Epithelial cell of proximal tubule (primary cell): ENCODE results near the gene PSG1. TPM values are rescaled to one million over a fixed set of nuclear protein-coding genes. Genes with fewer than 3 reads are reported as not detected.
A peak's percentile ranks its signal among the peaks of the same experiment; 100 is the strongest.
"Not testable (repeated sequence)": the region's sequence is repeated elsewhere in the genome, so short reads cannot be mapped to it uniquely, and the experiment has no call there.

Experiments used
- DNase-seq: peaks from one replicate; pipeline ENCODE4 v3.0.0-alpha.2; 2011; ENCODE audit warnings: low read depth
- H3K4me3 ChIP-seq: 2 replicates; pipeline ENCODE4 v1.5.1; 2011; ENCODE audit warnings: low read depth, mild to moderate bottlenecking, low read length
- CTCF ChIP-seq: conservative IDR thresholded peaks from 2 replicates; pipeline ENCODE4 v1.5.1; 2012; ENCODE audit warnings: low read depth, mild to moderate bottlenecking, low read length
- total RNA-seq: library from RNA; depleted of rRNA; stranded (reverse); fragments of >200 nt; gene quantifications from 2 replicates; pipeline ENCODE4 v1.2.3, GENCODE V29; 2015

Gene PSG1
- total RNA-seq, 1 donor from 2014 or later, result 0.06 TPM

GRCh38 chr19:42872608-42873007 lies 6.9 kb downstream of the PSG1 start:
- no peak for DNase-seq
- TF ChIP-seq CTCF, result peak; percentile 27
- H3K4me3 ChIP-seq, result no peak overlapping the region

- DNase-seq, result no peak
- TF ChIP-seq CTCF, result no peak
- no peak overlapping the region for H3K4me3 ChIP-seq
These were observed 22.0 kb downstream of the PSG1 start for GRCh38 chr19:42857544-42857867.

GRCh38 chr19:42856866-42857543 lies 22.5 kb downstream of the PSG1 start:
- TF ChIP-seq CTCF, result peak; percentile 58
- not testable (repeated sequence) for H3K4me3 ChIP-seq, DNase-seq

GRCh38 chr19:42854745-42855144 lies 24.8 kb downstream of the PSG1 start:
- not testable (repeated sequence) for DNase-seq

GRCh38 chr19:42853231-42853630 lies 26.3 kb downstream of the PSG1 start:
- DNase-seq, H3K4me3 ChIP-seq: not testable (repeated sequence)

More at GRCh38 chr19:42854745-42855144, 24.8 kb downstream of the PSG1 start:
- H3K4me3 ChIP-seq, result not testable (repeated sequence)

DNA sequence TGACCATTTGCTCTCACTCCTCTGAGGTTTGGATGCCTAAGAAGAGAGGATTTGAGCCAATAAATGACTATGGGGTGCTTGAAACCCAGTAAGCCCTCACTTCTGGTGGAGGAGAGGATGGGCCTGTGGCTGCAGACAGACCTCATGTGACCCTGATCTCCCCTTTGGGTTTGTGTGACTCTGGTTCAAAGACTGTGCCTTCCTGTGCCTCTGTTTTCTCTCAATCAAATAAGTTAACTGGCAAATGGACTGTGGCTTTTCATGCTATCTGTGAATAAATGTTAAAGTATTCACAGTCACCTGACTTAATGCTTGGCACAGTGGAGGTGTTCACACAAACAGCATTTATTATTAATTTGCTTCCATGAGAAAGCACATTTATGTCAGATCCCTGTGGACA lies 26.7 kb downstream of the PSG1 start:
- not testable (repeated sequence) for H3K4me3 ChIP-seq
- peak; percentile 43 for DNase-seq

GRCh38 chr19:42851718-42852280 lies 27.7 kb downstream of the PSG1 start:
- not testable (repeated sequence) for DNase-seq

DNA sequence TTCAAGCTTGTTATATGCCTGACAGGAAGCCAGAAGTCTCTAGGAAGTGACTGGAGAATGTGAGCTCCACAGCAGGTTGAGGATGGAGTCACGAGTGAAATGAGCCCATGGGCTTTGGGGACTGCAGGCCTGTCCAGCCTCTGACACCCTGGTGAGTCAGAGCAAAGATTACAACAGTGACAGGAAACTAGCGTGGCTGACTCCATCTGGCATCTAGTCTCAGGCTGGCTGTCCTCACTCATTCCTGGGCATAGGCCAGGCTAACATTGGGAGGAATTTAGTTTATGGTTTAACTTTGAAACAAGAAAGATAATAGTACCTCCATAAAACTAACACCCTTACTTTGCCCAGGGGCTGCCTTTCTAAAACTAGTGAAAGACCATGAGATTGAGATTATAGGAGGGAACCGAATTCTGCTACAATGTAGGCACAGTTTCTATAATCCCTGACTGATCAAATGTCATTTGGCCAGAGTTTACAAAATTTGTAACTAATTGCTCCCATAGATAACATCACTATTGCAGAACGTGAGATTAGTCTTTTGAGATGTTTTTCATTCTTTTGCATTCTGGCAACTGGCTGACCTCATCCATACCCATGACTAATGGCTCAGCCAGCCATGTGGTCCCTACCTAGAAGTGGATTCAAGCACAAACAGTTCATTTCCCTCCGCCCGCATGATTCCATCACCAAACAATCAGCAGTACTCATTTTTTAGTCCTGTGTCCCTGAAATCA lies 28.4 kb downstream of the PSG1 start:
- no peak for TF ChIP-seq CTCF
- peak; percentile 96 for DNase-seq
- H3K4me3 ChIP-seq, result no peak overlapping the region

More at GRCh38 chr19:42851718-42852280, 27.7 kb downstream of the PSG1 start:
- H3K4me3 ChIP-seq, result not testable (repeated sequence)

GRCh38 chr19:42846597-42846996 lies 32.9 kb downstream of the PSG1 start:
- no peak for TF ChIP-seq CTCF
- no peak for DNase-seq
- H3K4me3 ChIP-seq, result no peak overlapping the region

DNA sequence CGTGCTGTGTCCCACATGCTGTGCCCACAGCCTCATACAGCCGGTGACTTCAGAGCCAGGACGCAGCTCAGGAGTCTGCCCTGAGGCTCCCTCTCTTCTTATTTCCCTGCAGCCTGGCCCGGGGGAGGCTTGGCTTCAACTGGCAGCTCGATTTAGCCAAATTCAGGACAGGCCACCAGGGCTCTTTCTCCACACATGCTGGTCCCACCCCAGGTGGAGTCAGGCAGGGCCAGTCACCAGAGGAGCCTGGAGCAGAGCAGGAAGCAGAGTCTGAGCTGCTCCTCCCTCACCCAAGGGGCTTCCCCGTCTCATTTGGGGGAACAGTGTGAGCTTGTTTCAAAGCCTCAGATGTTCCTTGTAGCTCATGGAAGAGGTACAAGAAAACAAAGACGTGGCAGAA lies 35.9 kb downstream of the PSG1 start:
- H3K4me3 ChIP-seq, DNase-seq: not testable (repeated sequence)

DNA sequence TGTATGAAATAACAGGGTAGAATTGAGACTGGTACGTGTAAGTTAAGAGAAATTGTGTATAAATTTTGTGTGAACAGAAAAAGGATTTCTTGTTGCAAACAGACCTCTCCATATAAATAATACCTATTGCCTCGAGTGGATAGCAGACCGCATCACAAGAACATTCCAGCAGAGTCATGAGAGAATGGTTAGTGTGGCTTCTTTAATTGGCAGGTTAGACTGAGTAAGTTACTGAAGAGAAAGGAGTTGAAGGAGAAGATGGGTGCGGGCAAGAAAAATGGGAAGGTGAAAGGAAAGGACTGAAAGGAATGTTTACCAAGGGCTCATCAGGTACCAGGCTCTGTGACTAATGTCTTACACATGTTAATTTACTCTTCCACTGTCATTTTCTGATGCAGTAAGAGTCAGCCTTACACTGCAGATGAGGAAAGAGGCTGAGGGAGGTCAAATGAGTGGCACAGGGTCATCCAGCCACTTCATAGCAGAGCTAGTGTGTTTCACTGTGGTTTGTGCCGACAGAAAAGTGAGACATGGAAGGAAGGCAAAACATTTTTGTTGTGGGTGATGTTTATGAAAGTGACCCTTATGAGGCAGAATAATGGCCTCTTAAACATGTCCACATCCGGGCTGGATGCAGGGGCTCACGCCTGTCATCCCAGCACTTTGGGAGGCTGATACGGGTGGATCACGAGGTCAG lies 46.6 kb downstream of the PSG1 start:
- DNase-seq, result not testable (repeated sequence)

GRCh38 chr19:42832023-42832680 lies 47.4 kb downstream of the PSG1 start:
- not testable (repeated sequence) for DNase-seq, H3K4me3 ChIP-seq

More for the DNA sequence above, 46.6 kb downstream of the PSG1 start:
- not testable (repeated sequence) for H3K4me3 ChIP-seq
